Activated naive CD8-positive, alpha-beta T cell treated with anti-CD3 and anti-CD28 coated beads, Interleukin-2, amount 10 ng/mL, durations not matched to agents 7 days and 5 days (primary cell): ENCODE results near the gene TRAPPC4. TPM values are rescaled to one million over a fixed set of nuclear protein-coding genes. Genes with fewer than 3 reads are reported as not detected.
"Not testable (repeated sequence)": the region's sequence is repeated elsewhere in the genome, so short reads cannot be mapped to it uniquely, and the experiment has no call there.

Source experiments
- ATAC-seq: fragments of 150-1000 bp; cut with Tn5 transposase; one replicate; pipeline ENCODE4 v1.10.0; 2021; ENCODE audit warnings: low read depth, moderate library complexity
- POLR2A ChIA-PET: fragments of 350-600 bp; sonication (Branson Sonifier 250); formaldehyde crosslinking; loops from one replicate; lab custom pipeline; 2021; ENCODE audit warnings: antibody characterized with exemption; lab: Charles Lee
- DNase-seq: peaks from one replicate; pipeline ENCODE4 v3.0.0; 2021
- H3K27ac Mint-ChIP-seq: one replicate; pipeline ENCODE4 v1.8.0; 2022; ENCODE audit warnings: mild to moderate bottlenecking, mixed read lengths
- H3K27me3 Mint-ChIP-seq: one replicate; pipeline ENCODE4 v1.8.0; 2022; ENCODE audit warnings: mild to moderate bottlenecking, moderate library complexity, mixed read lengths
- H3K36me3 Mint-ChIP-seq: one replicate; pipeline ENCODE4 v1.8.0; 2021; ENCODE audit warnings: mild to moderate bottlenecking, mixed read lengths
- H3K4me1 Mint-ChIP-seq: one replicate; pipeline ENCODE4 v1.8.0; 2021; ENCODE audit warnings: mixed read lengths
- H3K4me3 Mint-ChIP-seq: one replicate; pipeline ENCODE4 v1.8.0; 2022; ENCODE audit warnings: mild to moderate bottlenecking, moderate library complexity, mixed read lengths
- H3K9me3 Mint-ChIP-seq: one replicate; pipeline ENCODE4 v1.8.0; 2021; ENCODE audit warnings: mixed read lengths
- total RNA-seq, 2 experiments: library from RNA; stranded (reverse); gene quantifications; one replicate each; pipeline ENCODE4 v1.2.3, GENCODE V29; 2021

The TRAPPC4 gene
- 10 to 100 TPM; 80.5 to 84.4 TPM for total RNA-seq

- peaks cover 26% of the 10 kb centered on the region for H3K4me1 Mint-ChIP-seq
- no peaks in the 10 kb centered on the region for H3K27me3 Mint-ChIP-seq
- DNase-seq (peak; percentile 91), ATAC-seq (peak; percentile 92)
- POLR2A ChIA-PET, result interaction anchor here (0.5 to 3.9 kb wide), 23 partner anchors 8 to 582 kb away, joined by 3 to 34 read pairs (median 4); partner anchors contain the start of genes CBL, CENATAC, DDX6 and DPAGT1
- peaks cover 39% of the 10 kb centered on the region for H3K36me3 Mint-ChIP-seq
- H3K27ac Mint-ChIP-seq, result peak within 1 kb of the TSS; percentile 100
- peak within 1 kb of the TSS; percentile 99 for H3K4me3 Mint-ChIP-seq
- no peaks in the 10 kb centered on the region for H3K9me3 Mint-ChIP-seq
Measured at GRCh38 chr11:119018074-119018938, at the start of gene TRAPPC4, which contains the start of gene RPS25. Gene TRAPPC4, plus strand, starts transcription at chr11:119018766. Its CDS starts 30 bp downstream, at chr11:119018796. Gene RPS25, minus strand, starts transcription at chr11:119018343. Its CDS starts 59 bp downstream, at chr11:119018284.

GRCh38 chr11:118969508-118969907 is 49.1 kb upstream of the TRAPPC4 start:
- H3K36me3 Mint-ChIP-seq, POLR2A ChIA-PET, DNase-seq: not testable (repeated sequence)

GRCh38 chr11:118971646-118972045 is 46.9 kb upstream of the TRAPPC4 start, which contains the start of gene FOXR1:
Gene FOXR1, plus strand, starts transcription at chr11:118971761. Its CDS starts 171 bp downstream, at chr11:118971932.
- no peak for ATAC-seq
- DNase-seq, result no peak
- Mint-ChIP-seq H3K36me3 (no peaks in the 10 kb centered on the region), H3K4me1 (peaks cover 1% of the 10 kb centered on the region), H3K27me3 (peaks cover 25% of the 10 kb centered on the region), H3K4me3 (no peak within 1 kb of the TSS), H3K9me3 (no peaks in the 10 kb centered on the region), H3K27ac (no peak within 1 kb of the TSS)
- POLR2A ChIA-PET, result interaction anchor here (0.6 kb wide), 1 partner anchor 25 kb away, joined by 3 read pairs; no protein-coding TSS in a partner anchor

More at GRCh38 chr11:118969508-118969907, 49.1 kb upstream of the TRAPPC4 start:
- not testable (repeated sequence) for H3K4me1 Mint-ChIP-seq, H3K27ac Mint-ChIP-seq, H3K4me3 Mint-ChIP-seq, H3K9me3 Mint-ChIP-seq, ATAC-seq
- H3K27me3 Mint-ChIP-seq, result peaks cover 21% of the 10 kb centered on the region

GRCh38 chr11:118973985-118974384 is 44.6 kb upstream of the TRAPPC4 start:
- Mint-ChIP-seq H3K4me1 (peaks cover 1% of the 10 kb centered on the region), H3K27me3 (peaks cover 25% of the 10 kb centered on the region), H3K36me3 (no peaks in the 10 kb centered on the region), H3K9me3 (no peaks in the 10 kb centered on the region), H3K4me3 (no peak overlapping the region), H3K27ac (no peak overlapping the region)
- ATAC-seq, result no peak
- DNase-seq, result no peak
- POLR2A ChIA-PET, result interaction anchor here (0.5 kb wide), 1 partner anchor 289 kb away, joined by 3 read pairs; no protein-coding TSS in a partner anchor

GRCh38 chr11:118975771-118976709 is 42.5 kb upstream of the TRAPPC4 start:
- POLR2A ChIA-PET, result no interaction called here
- H3K4me3 Mint-ChIP-seq, result no peak overlapping the region
- H3K27me3 Mint-ChIP-seq, result peaks cover 16% of the 10 kb centered on the region
- no peak overlapping the region for H3K27ac Mint-ChIP-seq
- ATAC-seq (no peak), DNase-seq (no peak)
- H3K9me3 Mint-ChIP-seq, result no peaks in the 10 kb centered on the region
- peaks cover 1% of the 10 kb centered on the region for H3K4me1 Mint-ChIP-seq
- H3K36me3 Mint-ChIP-seq, result no peaks in the 10 kb centered on the region

- ATAC-seq (no peak), DNase-seq (no peak)
- Mint-ChIP-seq H3K27ac (no peak overlapping the region), H3K9me3 (no peaks in the 10 kb centered on the region), H3K36me3 (no peaks in the 10 kb centered on the region), H3K4me3 (no peak overlapping the region), H3K4me1 (peaks cover 1% of the 10 kb centered on the region), H3K27me3 (peaks cover 8% of the 10 kb centered on the region)
- POLR2A ChIA-PET, result no interaction called here
Measured at GRCh38 chr11:118979434-118979833, 39.1 kb upstream of the TRAPPC4 start.

GRCh38 chr11:118980191-118980881 is 38.2 kb upstream of the TRAPPC4 start:
- no peak for DNase-seq
- no peak overlapping the region for H3K27ac Mint-ChIP-seq
- H3K27me3 Mint-ChIP-seq, result peaks cover 8% of the 10 kb centered on the region
- H3K9me3 Mint-ChIP-seq, result no peaks in the 10 kb centered on the region
- POLR2A ChIA-PET, result no interaction called here
- no peaks in the 10 kb centered on the region for H3K4me1 Mint-ChIP-seq
- H3K4me3 Mint-ChIP-seq, result no peak overlapping the region
- no peaks in the 10 kb centered on the region for H3K36me3 Mint-ChIP-seq
- no peak for ATAC-seq

- DNase-seq, H3K4me1 Mint-ChIP-seq, H3K9me3 Mint-ChIP-seq, H3K27ac Mint-ChIP-seq, H3K4me3 Mint-ChIP-seq, H3K36me3 Mint-ChIP-seq, ATAC-seq, H3K27me3 Mint-ChIP-seq: not testable (repeated sequence)
- POLR2A ChIA-PET, result interaction anchor here (0.6 kb wide), 1 partner anchor 99 kb away, joined by 3 read pairs; no protein-coding TSS in a partner anchor
Measured at GRCh38 chr11:118984337-118984736, 34.2 kb upstream of the TRAPPC4 start.

GRCh38 chr11:118984825-118985224 is 33.7 kb upstream of the TRAPPC4 start:
- no peaks in the 10 kb centered on the region for H3K9me3 Mint-ChIP-seq
- no peak overlapping the region for H3K4me3 Mint-ChIP-seq
- no peak for ATAC-seq
- no peaks in the 10 kb centered on the region for H3K27me3 Mint-ChIP-seq
- peaks cover 2% of the 10 kb centered on the region for H3K4me1 Mint-ChIP-seq
- DNase-seq, result no peak
- no peaks in the 10 kb centered on the region for H3K36me3 Mint-ChIP-seq
- no peak overlapping the region for H3K27ac Mint-ChIP-seq
- POLR2A ChIA-PET, result interaction anchor here (0.6 kb wide), 1 partner anchor 99 kb away, joined by 3 read pairs; no protein-coding TSS in a partner anchor

- POLR2A ChIA-PET, result interaction anchor here (0.6 to 1.1 kb wide), 2 partner anchors 9 to 181 kb away, joined by 3 read pairs; partner anchors contain the start of gene CENATAC
- ATAC-seq (no peak), DNase-seq (no peak)
- H3K27me3 Mint-ChIP-seq, result no peaks in the 10 kb centered on the region
- no peaks in the 10 kb centered on the region for H3K9me3 Mint-ChIP-seq
- H3K4me3 Mint-ChIP-seq, result no peak overlapping the region
- no peak overlapping the region for H3K27ac Mint-ChIP-seq
- peaks cover 2% of the 10 kb centered on the region for H3K4me1 Mint-ChIP-seq
- peaks cover 8% of the 10 kb centered on the region for H3K36me3 Mint-ChIP-seq
Measured at GRCh38 chr11:118988280-118988679, 30.3 kb upstream of the TRAPPC4 start.

GRCh38 chr11:118991486-118992038 is 27.0 kb upstream of the TRAPPC4 start:
- H3K27me3 Mint-ChIP-seq, H3K27ac Mint-ChIP-seq, H3K4me3 Mint-ChIP-seq, POLR2A ChIA-PET, H3K4me1 Mint-ChIP-seq, ATAC-seq, H3K36me3 Mint-ChIP-seq, H3K9me3 Mint-ChIP-seq, DNase-seq: not testable (repeated sequence)
